Ovary (tissue), 9 donors: ENCODE measurements around the gene RPL36A. TPM values are rescaled to one million over a fixed set of nuclear protein-coding genes. Genes with fewer than 3 reads are reported as not detected.

Experiments used
- DNase-seq, 5 donors: peaks; one replicate each; pipeline ENCODE4 v3.0.0-alpha.2; 2019 to 2020
- H3K27ac ChIP-seq, 2 donors: fragments of 200-600 bp; one replicate each; pipeline versions ENCODE4 v1.5.1 to v1.8.0; 2019 to 2022
- H3K27me3 ChIP-seq: fragments of 200-600 bp; one replicate; pipeline ENCODE4 v1.8.0; 2022
- H3K36me3 ChIP-seq: fragments of 200-600 bp; sonication (generic); one replicate; pipeline ENCODE4 v1.5.1; 2019
- H3K4me1 ChIP-seq: one replicate; pipeline ENCODE4 v1.8.1; 2013; ENCODE audit warnings: mild to moderate bottlenecking, moderate library complexity; ENCODE audit not compliant: insufficient read depth
- H3K4me3 ChIP-seq: fragments of 200-600 bp; sonication (generic); one replicate; pipeline ENCODE4 v1.5.1; 2017
- H3K9me3 ChIP-seq, 2 donors: fragments of 200-600 bp in 1 of 2; sonication (generic) in 1 of 2; one replicate each; pipeline versions ENCODE4 v1.5.1 to v1.8.1; 2013 to 2019; ENCODE audit warnings: mild to moderate bottlenecking in 1 of 2, moderate library complexity in 1 of 2
- CTCF ChIP-seq, 3 donors: fragments of 450-650 bp in 2 of 3; fragments of 200-600 bp in 1 of 3; IDR thresholded peaks; one replicate each; pipeline versions ENCODE4 v1.5.1 to v1.8.0; 2016 to 2022; ENCODE audit warnings: antibody characterized with exemption in 3 of 3, mild to moderate bottlenecking in 1 of 3
- EP300 ChIP-seq: sonication (generic); formaldehyde crosslinking; IDR thresholded peaks from one replicate; pipeline ENCODE4 v1.6.1; 2017; ENCODE audit warnings: antibody characterized with exemption
- POLR2A ChIP-seq: fragments of 450-650 bp; IDR thresholded peaks from one replicate; pipeline ENCODE4 v1.6.1; 2017; ENCODE audit warnings: antibody characterized with exemption, mild to moderate bottlenecking, moderate library complexity
- WGBS, 3 donors: extraction: QIAGEN DNeasy Blood & Tissue Kit in 1 of 3; methylation state at CpG; one replicate each; pipeline versions ENCODE4 v1.1.5 to v1.1.7; 2013 to 2017; 5-methylcytosine and 5-hydroxymethylcytosine counted together
- intact Hi-C, 4 donors: fragments of 100-400 bp; cut with DNase I; formaldehyde crosslinking; loops; one replicate each; pipeline versions ENCODE4 v1.11.0 to v1.15.1; 2022 to 2023
- polyA plus RNA-seq, 2 donors: library from polyadenylated mRNA; stranded (reverse); fragments of 200-250 nt in 1 of 2; fragments of 350-450 nt in 1 of 2; fragmentation: Illumina TruSeq in 1 of 2; extraction: RNeasy Lipid Tissue Mini Kit (QIAGEN cat#74804) in 1 of 2; gene quantifications; one replicate each; pipeline ENCODE4 v1.2.3, GENCODE V29; 2013 to 2014
- total RNA-seq, 7 donors: library from RNA; depleted of rRNA in 2 of 7; stranded (reverse); fragments of >200 nt in 2 of 7; fragmentation: NEBNext Ultra II Directional in 3 of 7; extraction: Animal tissue kit (Norgen Biotek cat#: 25700) in 3 of 7; gene quantifications; one replicate each; pipeline versions ENCODE4 v1.1.0 to v1.2.4, GENCODE V29; 2016 to 2023
- donor health status: DM: no; HTN: no; CAD: no; lungs with moderate emphysema.
- donor health status: DM: no; HTN: no; CAD: no.
- donor health status: Bipolar disorder and iron deficiency.
- donor health status: DM: yes; HTN: yes; CAD: no.
- donor health status: DM: no; HTN: no; CAD: no.
- donor health status: DM: yes; HTN: yes; CAD: no.

The RPL36A gene
- total and polyA plus RNA-seq, 9 donors, result 405 to 5,275 (median 581) TPM

GRCh38 chrX:101398694-101399093 lies 7.9 kb downstream of the RPL36A start:
- Histone ChIP-seq H3K9me3 (no peaks in the 10 kb centered on the region), H3K27me3 (no peaks in the 10 kb centered on the region), H3K27ac (no peak overlapping the region), H3K36me3 (no peaks in the 10 kb centered on the region), H3K4me1 (no peaks in the 10 kb centered on the region), H3K4me3 (no peak overlapping the region)
- no peak for TF ChIP-seq CTCF (IDR thresholded peaks at IDR 0.05)
- TF ChIP-seq EP300, result no peak
- TF ChIP-seq POLR2A, result no peak
- no peak for DNase-seq
- 66 to 71% (median 67%) methylated on average over 4 of the region's 4 CpGs for WGBS, 3 donors
- intact Hi-C loops, result no loop called here

DNA sequence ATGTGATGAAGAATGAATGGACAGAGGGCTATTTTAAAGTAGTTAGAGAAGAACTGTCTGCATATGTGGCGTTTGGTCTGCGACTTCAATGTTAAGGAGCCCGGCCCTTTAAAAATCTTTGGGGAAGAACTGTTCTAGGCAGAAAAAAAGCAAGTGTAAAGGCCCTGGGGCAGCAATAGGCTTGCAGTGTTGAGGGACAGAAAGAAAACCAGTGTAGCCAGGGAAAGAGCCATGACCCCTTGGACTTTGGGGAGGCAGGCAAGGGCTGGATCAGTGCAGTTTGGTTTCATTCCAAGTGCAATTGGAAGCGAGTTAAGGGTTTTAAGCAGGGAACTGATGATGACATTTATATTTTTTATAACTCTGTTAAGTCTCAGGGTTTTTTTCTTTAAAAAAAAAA lies 9.0 kb downstream of the RPL36A start:
- H3K9me3 ChIP-seq, result no peaks in the 10 kb centered on the region
- no peak for TF ChIP-seq CTCF (IDR thresholded peaks at IDR 0.05)
- TF ChIP-seq EP300, result no peak
- TF ChIP-seq POLR2A, result no peak
- no peaks in the 10 kb centered on the region for H3K4me1 ChIP-seq
- no peaks in the 10 kb centered on the region for H3K27me3 ChIP-seq
- no peak for DNase-seq
- no peak overlapping the region for H3K27ac ChIP-seq
- 79 to 82% (median 80%) methylated on average over 4 of the region's 4 CpGs for WGBS, 3 donors
- H3K4me3 ChIP-seq, result no peak overlapping the region
- no peaks in the 10 kb centered on the region for H3K36me3 ChIP-seq
- intact Hi-C loops, result no loop called here

DNA sequence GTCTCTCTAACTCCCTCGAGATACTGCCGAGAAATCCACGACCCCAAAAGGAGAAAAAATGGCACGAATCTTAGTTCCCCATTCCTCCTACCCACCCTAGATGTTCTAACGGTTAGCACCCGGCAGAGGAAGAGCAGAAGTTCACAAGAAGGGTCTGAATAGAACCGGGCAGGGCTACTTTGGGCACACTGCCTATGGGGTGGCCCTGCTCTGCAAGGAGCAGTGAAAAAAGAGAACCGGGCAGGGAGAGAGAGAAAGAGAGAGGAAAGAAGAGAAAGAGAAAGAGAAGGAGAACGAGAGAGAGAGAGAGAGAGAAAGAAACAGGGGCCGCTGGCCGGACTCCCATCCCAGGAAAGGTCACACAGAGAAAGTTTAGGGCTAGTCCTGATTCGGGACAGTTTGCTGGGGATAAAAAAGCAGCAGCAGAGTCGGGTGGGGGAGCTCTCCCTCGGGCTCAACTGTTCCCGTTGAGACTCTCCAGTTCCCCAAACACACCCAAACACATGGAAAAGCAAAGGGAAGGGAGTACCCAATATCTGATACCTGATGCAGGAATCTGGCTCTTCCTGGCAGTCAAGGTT lies 16.4 kb downstream of the RPL36A start:
- no peaks in the 10 kb centered on the region for H3K27me3 ChIP-seq
- H3K9me3 ChIP-seq, result no peaks in the 10 kb centered on the region
- no peaks in the 10 kb centered on the region for H3K36me3 ChIP-seq
- no peak for DNase-seq
- H3K4me3 ChIP-seq, result peak overlapping the region; percentile 56
- intact Hi-C loops, result no loop called here
- 17 to 29% (median 29%) methylated on average over 15 of the region's 15 CpGs for WGBS, 3 donors
- H3K4me1 ChIP-seq, result peaks cover 1% of the 10 kb centered on the region
- no peak for TF ChIP-seq EP300
- no peak for TF ChIP-seq CTCF (IDR thresholded peaks at IDR 0.05)
- no peak for TF ChIP-seq POLR2A
- H3K27ac ChIP-seq, result peak overlapping the region; percentile 83 to 90

DNA sequence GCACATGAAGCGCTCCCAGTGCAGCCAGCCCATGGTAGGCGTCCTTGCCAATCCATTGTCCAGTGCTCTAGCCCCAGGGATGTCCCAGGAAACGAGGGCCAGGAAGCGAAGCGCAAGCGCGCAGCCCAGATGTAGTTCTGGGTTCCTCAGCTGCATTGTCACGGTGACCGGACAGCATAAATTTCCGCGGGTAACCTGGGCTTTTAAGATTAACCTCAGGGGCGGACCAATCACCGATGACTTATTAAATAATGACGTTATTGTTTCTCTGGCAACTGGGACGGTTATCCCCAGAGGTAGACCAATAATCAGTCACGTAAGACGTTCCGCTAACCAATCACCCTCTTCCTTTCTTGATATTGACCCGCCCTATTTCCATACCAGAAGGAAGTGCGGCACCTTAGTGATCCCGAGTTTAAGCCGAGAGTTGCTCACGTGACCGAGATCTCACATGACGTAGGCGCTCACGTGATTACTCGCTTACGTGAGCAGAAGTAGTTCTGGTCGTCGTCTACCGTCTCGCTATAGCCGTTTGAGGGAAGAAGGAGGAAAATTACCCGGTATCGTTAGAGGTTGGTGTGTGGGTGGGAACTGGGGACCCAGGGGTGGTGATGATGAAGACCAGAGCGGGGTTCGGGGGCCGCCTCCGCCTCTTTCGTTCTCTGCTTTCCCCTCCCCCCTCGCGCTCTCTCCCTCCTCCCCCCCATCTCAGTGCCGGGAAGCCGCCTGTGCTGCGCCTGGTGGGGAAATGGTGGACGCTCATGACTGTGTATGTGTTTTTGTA lies 17.1 kb downstream of the RPL36A start, which contains the start of the genes GLA and HNRNPH2:
Gene GLA (minus strand): TSS at position 178 of the 784 bp plus-strand sequence. CDS start 22 bp downstream, at position 156.
Gene HNRNPH2 (plus strand): TSS at position 475 of the 784 bp plus-strand sequence. CDS start 3,767 bp downstream, outside the sequence.
- peak within 1 kb of the TSS; percentile 87 to 90 for H3K27ac ChIP-seq
- no peaks in the 10 kb centered on the region for H3K36me3 ChIP-seq
- intact Hi-C loops, result no loop called here
- no peaks in the 10 kb centered on the region for H3K9me3 ChIP-seq
- peak; percentile 86 to 93 (median 88) for DNase-seq
- 27 to 47% (median 34%) methylated on average over 47 of the region's 47 CpGs for WGBS, 3 donors
- H3K4me1 ChIP-seq, result peaks cover 1% of the 10 kb centered on the region
- H3K27me3 ChIP-seq, result no peaks in the 10 kb centered on the region
- peak in 1 of 3 donors; percentile 23 for TF ChIP-seq CTCF (IDR thresholded peaks at IDR 0.05)
- peak; percentile 91 for TF ChIP-seq POLR2A
- TF ChIP-seq EP300, result peak; percentile 76
- peak within 1 kb of the TSS; percentile 56 for H3K4me3 ChIP-seq
